ENCODE results near the gene GIT1.

DNA sequence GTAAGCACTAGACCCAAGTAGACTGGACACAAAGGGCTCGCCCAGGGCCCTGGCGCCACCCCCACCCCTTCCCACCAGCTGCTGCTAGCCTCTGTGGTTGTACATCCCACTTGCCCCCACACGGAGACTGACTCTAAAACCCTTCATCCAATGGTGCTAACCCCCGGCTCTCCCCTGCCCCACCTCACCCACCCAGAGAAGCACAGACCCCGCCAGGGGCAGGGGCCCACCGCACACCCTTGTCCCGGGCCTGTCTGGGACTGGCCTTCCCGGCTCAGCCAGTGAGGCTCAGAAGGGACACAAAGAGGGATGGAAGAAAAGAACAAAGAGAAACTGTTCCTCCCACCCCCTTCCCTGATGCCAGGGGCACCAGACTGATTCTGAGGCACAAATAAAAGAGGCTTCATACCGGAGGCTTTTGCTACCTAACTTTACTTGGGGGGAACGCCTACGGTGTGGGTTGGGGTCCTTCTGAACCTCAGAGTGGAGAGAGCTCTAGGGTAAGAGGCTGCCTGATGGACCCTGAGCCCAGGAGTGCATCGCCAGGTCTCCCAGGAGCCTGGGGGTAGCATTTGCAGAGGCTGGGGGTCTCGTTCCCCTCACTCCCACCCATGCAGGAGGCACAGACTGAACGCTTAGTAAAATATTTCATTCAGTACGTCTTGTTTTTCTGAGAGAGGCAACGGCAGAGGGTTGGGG is 25.1 kb upstream of the GIT1 start:
- TF ChIP-seq POLR2A (IDR thresholded peaks at IDR 0.05) = no peak
- TF ChIP-seq, protein P1, sequence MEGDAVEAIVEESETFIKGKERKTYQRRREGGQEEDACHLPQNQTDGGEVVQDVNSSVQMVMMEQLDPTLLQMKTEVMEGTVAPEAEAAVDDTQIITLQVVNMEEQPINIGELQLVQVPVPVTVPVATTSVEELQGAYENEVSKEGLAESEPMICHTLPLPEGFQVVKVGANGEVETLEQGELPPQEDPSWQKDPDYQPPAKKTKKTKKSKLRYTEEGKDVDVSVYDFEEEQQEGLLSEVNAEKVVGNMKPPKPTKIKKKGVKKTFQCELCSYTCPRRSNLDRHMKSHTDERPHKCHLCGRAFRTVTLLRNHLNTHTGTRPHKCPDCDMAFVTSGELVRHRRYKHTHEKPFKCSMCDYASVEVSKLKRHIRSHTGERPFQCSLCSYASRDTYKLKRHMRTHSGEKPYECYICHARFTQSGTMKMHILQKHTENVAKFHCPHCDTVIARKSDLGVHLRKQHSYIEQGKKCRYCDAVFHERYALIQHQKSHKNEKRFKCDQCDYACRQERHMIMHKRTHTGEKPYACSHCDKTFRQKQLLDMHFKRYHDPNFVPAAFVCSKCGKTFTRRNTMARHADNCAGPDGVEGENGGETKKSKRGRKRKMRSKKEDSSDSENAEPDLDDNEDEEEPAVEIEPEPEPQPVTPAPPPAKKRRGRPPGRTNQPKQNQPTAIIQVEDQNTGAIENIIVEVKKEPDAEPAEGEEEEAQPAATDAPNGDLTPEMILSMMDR (IDR thresholded peaks at IDR 0.05) = no peak
